Mucosa of descending colon (tissue), 3 donors: ENCODE results near the gene LAD1. TPM values are rescaled to one million over a fixed set of nuclear protein-coding genes. Genes with fewer than 3 reads are reported as not detected.

ENCODE experiments used
- ATAC-seq: fragments of 200-7000 bp; cut with Tn5 transposase; one replicate; pipeline ENCODE4 v1.9.1; 2020; ENCODE audit warnings: mild to moderate bottlenecking, moderate library complexity
- DNase-seq, 3 donors: peaks; one replicate each; pipeline ENCODE4 v3.0.0-alpha.2; 2020
- H3K36me3 ChIP-seq: fragments of 200-600 bp; one replicate; pipeline ENCODE4 v1.8.0; 2021; ENCODE audit warnings: low read depth, mild to moderate bottlenecking
- H3K4me1 ChIP-seq: fragments of 200-600 bp; one replicate; pipeline ENCODE4 v1.8.0; 2021; ENCODE audit warnings: low read depth, mild to moderate bottlenecking
- H3K4me3 ChIP-seq: fragments of 200-600 bp; one replicate; pipeline ENCODE4 v1.8.0; 2021; ENCODE audit warnings: mild to moderate bottlenecking
- H3K9me3 ChIP-seq: fragments of 200-600 bp; one replicate; pipeline ENCODE4 v1.8.0; 2021; ENCODE audit warnings: mild to moderate bottlenecking
- CTCF ChIP-seq: fragments of 200-600 bp; IDR thresholded peaks from one replicate; pipeline ENCODE4 v1.8.0; 2022; ENCODE audit warnings: antibody characterized with exemption, mild to moderate bottlenecking
- intact Hi-C, 2 donors: fragments of 100-400 bp; cut with DNase I in 1 of 2; cut with micrococcal nuclease in 1 of 2; formaldehyde crosslinking; loops; one replicate each; pipeline versions ENCODE4 v1.11.0 to v1.11.1; 2022; cut with DNase I, micrococcal nuclease
- long read RNA-seq, 2 donors: library from polyadenylated mRNA; unstranded; transcript quantifications; one replicate each; pipeline ENCODE4 v2.0.0, GENCODE V29; 2019 to 2021
- total RNA-seq, 3 donors: library from RNA; stranded (reverse); fragmentation: NEBNext Ultra II Directional in 2 of 3; extraction: Animal tissue kit (Norgen Biotek cat#: 25700) in 2 of 3; gene quantifications; one replicate each; pipeline versions ENCODE4 v1.2.1 to v1.2.4, GENCODE V29; 2021 to 2023
- donor health status: DM: no; HTN: no; CAD: no; lungs with moderate emphysema.
- donor health status: DM: no; HTN: no; CAD: no.
- donor health status: DM: no; HTN: yes; CAD: no.

LAD1 gene
- 100 to 1,000 TPM in 2 of 3 donors, 10 to 100 TPM in 1; 86.0 to 202 (median 130) TPM for total RNA-seq
- long read RNA-seq, donor 1, transcript LAD1-202 (10 exons, 2,906 nt) = major isoform, 141 of 165 reads
- long read RNA-seq, donor 1, partial matches to known transcripts = 14 of 165 reads
- long read RNA-seq, donor 1, other reads (novel, unspliced or antisense) = 10 of 165 reads
- long read RNA-seq, donor 2, transcript LAD1-202 (10 exons, 2,906 nt) = major isoform, 50 of 79 reads
- long read RNA-seq, donor 2, partial matches to known transcripts = 23 of 79 reads
- long read RNA-seq, donor 2, other reads (novel, unspliced or antisense) = 4 of 79 reads

GRCh38 chr1:201399018-201399351, at the start of gene LAD1:
TSS of gene LAD1 (minus strand) at chr1:201399324. CDS start at chr1:201399306, 18 bp downstream.
- Histone ChIP-seq H3K4me3 (peak within 1 kb of the TSS; percentile 36), H3K9me3 (no peaks in the 10 kb centered on the region), H3K4me1 (peaks cover 20% of the 10 kb centered on the region), H3K36me3 (no peaks in the 10 kb centered on the region)
- intact Hi-C loops = no loop called here
- DNase-seq (no peak), ATAC-seq (no peak)
- TF ChIP-seq CTCF = no peak

GRCh38 chr1:201447903-201448871, 49.1 kb upstream of the LAD1 start:
- peak; percentile 67 for TF ChIP-seq CTCF
- Histone ChIP-seq H3K4me3 (no peak overlapping the region), H3K9me3 (no peaks in the 10 kb centered on the region), H3K4me1 (no peaks in the 10 kb centered on the region), H3K36me3 (no peaks in the 10 kb centered on the region)
- intact Hi-C loops = loop anchor here in 1 of 2 donors (10.0 kb wide), 1 partner anchor 67 kb away; no protein-coding TSS in a partner anchor
- ATAC-seq = peak; percentile 93
- DNase-seq = peak; percentile 80 to 86 (median 85)

GRCh38 chr1:201445310-201445709, 46.2 kb upstream of the LAD1 start:
- TF ChIP-seq CTCF = no peak
- intact Hi-C loops = loop anchor here in 1 of 2 donors (10.0 kb wide), 1 partner anchor 69 kb away; no protein-coding TSS in a partner anchor

GRCh38 chr1:201444792-201445191, 45.7 kb upstream of the LAD1 start:
- Histone ChIP-seq H3K4me3 (no peak overlapping the region), H3K36me3 (no peaks in the 10 kb centered on the region), H3K9me3 (no peaks in the 10 kb centered on the region), H3K4me1 (no peaks in the 10 kb centered on the region)
- TF ChIP-seq CTCF = no peak
- ATAC-seq (no peak), DNase-seq (no peak)
- intact Hi-C loops = loop anchor here in 1 of 2 donors (10.0 kb wide), 1 partner anchor 70 kb away; no protein-coding TSS in a partner anchor

More at GRCh38 chr1:201445310-201445709, 46.2 kb upstream of the LAD1 start:
- Histone ChIP-seq H3K4me1 (no peaks in the 10 kb centered on the region), H3K9me3 (no peaks in the 10 kb centered on the region), H3K4me3 (no peak overlapping the region), H3K36me3 (no peaks in the 10 kb centered on the region)
- no peak for ATAC-seq
- no peak for DNase-seq

- TF ChIP-seq CTCF = no peak
- DNase-seq (no peak), ATAC-seq (no peak)
- Histone ChIP-seq H3K36me3 (no peaks in the 10 kb centered on the region), H3K9me3 (no peaks in the 10 kb centered on the region), H3K4me3 (no peak overlapping the region), H3K4me1 (no peaks in the 10 kb centered on the region)
- intact Hi-C loops = loop anchor here in 1 of 2 donors (10.0 kb wide), 1 partner anchor 71 kb away; no protein-coding TSS in a partner anchor
These were observed 44.6 kb upstream of the LAD1 start for GRCh38 chr1:201443747-201444146.
